ENCODE measurements around the gene ZNRF3.

Gene ZNRF3

GRCh38 chr22:29009148-29009547 is 125.8 kb downstream of the ZNRF3 start:
- DNase-seq (ENCODE audit: low spot score) = no peak

GRCh38 chr22:29011240-29012100 is 128.1 kb downstream of the ZNRF3 start:
- no peak for DNase-seq (ENCODE audit: low spot score)

GRCh38 chr22:29012101-29012433 is 128.7 kb downstream of the ZNRF3 start:
- DNase-seq (ENCODE audit: low spot score) = no peak

- DNase-seq (ENCODE audit: low spot score) = no peak
Observed at GRCh38 chr22:29012952-29013351, 129.6 kb downstream of the ZNRF3 start.

GRCh38 chr22:29014293-29014692 is 130.9 kb downstream of the ZNRF3 start:
- no peak for DNase-seq (ENCODE audit: low spot score)

GRCh38 chr22:29014773-29015172 is 131.4 kb downstream of the ZNRF3 start:
- DNase-seq (ENCODE audit: low spot score) = no peak

- DNase-seq (ENCODE audit: low spot score) = peak; percentile 56
Observed at GRCh38 chr22:29016067-29016938, 132.9 kb downstream of the ZNRF3 start.

- DNase-seq (ENCODE audit: low spot score) = no peak
Observed at GRCh38 chr22:29018293-29019189, 135.2 kb downstream of the ZNRF3 start.

GRCh38 chr22:29022101-29022817 is 138.9 kb downstream of the ZNRF3 start:
- peak; percentile 81 for DNase-seq (ENCODE audit: low spot score)

- peak; percentile 23 for DNase-seq (ENCODE audit: low spot score)
Observed at GRCh38 chr22:29023172-29023796, 139.9 kb downstream of the ZNRF3 start.

GRCh38 chr22:29026579-29026978 is 143.2 kb downstream of the ZNRF3 start:
- no peak for DNase-seq (ENCODE audit: low spot score)

- no peak for DNase-seq (ENCODE audit: low spot score)
Observed at GRCh38 chr22:29028468-29028867, 145.1 kb downstream of the ZNRF3 start.

GRCh38 chr22:29029202-29030000 is 146.0 kb downstream of the ZNRF3 start:
- DNase-seq (ENCODE audit: low spot score) = no peak

- DNase-seq (ENCODE audit: low spot score) = peak; percentile 69
Observed at GRCh38 chr22:29030016-29030617, 146.7 kb downstream of the ZNRF3 start.

- DNase-seq (ENCODE audit: low spot score) = peak; percentile 95
Observed at GRCh38 chr22:29030618-29031226, 147.3 kb downstream of the ZNRF3 start.

- DNase-seq (ENCODE audit: low spot score) = peak; percentile 99
Observed at GRCh38 chr22:29031227-29032011, 148.0 kb downstream of the ZNRF3 start.

GRCh38 chr22:29032014-29032475 is 148.7 kb downstream of the ZNRF3 start:
- no peak for DNase-seq (ENCODE audit: low spot score)

- DNase-seq (ENCODE audit: low spot score) = peak; percentile 79
Observed at GRCh38 chr22:29032584-29032983, 149.2 kb downstream of the ZNRF3 start.

All from kidney tubule cell (primary cell).